Measurements from ENCODE around the gene MEA1.

MEA1 gene

DNA sequence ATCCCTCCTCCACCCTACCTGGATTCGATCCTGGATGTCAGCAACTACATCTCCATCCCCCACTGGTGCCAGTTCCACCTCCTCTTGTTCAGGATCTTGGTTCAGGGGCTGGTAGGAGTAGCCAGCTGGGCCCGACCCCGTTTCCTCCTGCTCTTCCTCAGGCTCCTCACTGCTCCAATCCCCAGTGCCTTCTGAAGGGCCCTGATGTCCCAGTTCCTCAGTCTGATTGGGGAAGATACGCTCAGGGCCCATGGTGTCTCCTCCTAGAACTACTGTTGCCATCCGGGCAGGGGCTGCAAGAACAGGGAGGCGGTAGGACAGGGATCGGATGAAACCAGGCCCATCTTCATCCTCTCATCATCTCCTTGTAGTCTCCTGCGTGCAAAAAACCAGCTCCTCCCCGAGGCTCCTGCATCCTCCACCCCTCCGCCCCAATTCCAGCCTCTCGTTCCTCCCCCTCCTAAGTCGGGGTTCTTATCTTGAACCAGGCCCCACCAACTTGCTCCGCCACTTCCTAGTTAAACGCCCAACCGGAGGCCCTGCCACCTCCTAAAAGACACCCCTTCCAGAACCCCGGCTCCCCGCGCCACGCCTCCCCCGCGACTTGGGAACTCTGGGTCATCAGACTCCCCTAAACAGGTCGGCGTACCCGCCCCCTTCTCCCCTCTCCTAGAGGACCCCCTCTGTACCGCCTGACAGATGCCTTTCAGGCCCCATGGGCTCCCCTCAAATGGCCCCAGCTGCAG lies 476 bp downstream of the MEA1 start:
- Histone ChIP-seq H4K91ac (ENCODE audit: low read depth, low read length) (no peak overlapping the region), H4K8ac (ENCODE audit: low read depth, low read length) (peak overlapping the region; percentile 40), H3K9ac (ENCODE audit: low read length) (peak overlapping the region; percentile 75), H3K18ac (ENCODE audit: low read length) (no peak overlapping the region), H3K79me1 (ENCODE audit: low read length) (peaks cover 5% of the 10 kb centered on the region), H3K4ac (ENCODE audit: low read depth, low read length) (peak overlapping the region; percentile 48), H3K14ac (ENCODE audit: low read length) (peak overlapping the region; percentile 50), H3K79me2 (ENCODE audit: control insufficient read depth, insufficient read depth, low read length, poor library complexity) (peaks cover 6% of the 10 kb centered on the region), H3K4me1 (ENCODE audit: control insufficient read depth in 1 of 2, insufficient read depth in 2 of 2, low read length in 2 of 2) (peaks cover 6 to 11% of the 10 kb centered on the region in 2 experiments), H3K27me3 (ENCODE audit: insufficient read depth, low read length) (no peaks in the 10 kb centered on the region), H2BK12ac (ENCODE audit: low read length) (no peak overlapping the region), H2AK5ac (ENCODE audit: low read length) (no peak overlapping the region), H3K4me2 (ENCODE audit: low read length) (peak overlapping the region; percentile 60), H3K9me3 (ENCODE audit: insufficient read depth, low read depth, low read length) (no peaks in the 10 kb centered on the region), H3K27ac (ENCODE audit: low read depth, low read length) (no peak overlapping the region), H3K4me3 (ENCODE audit: low read depth, low read length) (peak overlapping the region; percentile 78), H4K12ac (ENCODE audit: low read depth, low read length) (no peak overlapping the region), H2BK5ac (ENCODE audit: low read depth, low read length, poor library complexity) (no peak overlapping the region), H2AFZ (ENCODE audit: insufficient read depth, low read length, poor library complexity) (peak overlapping the region; percentile 8), H2BK120ac (ENCODE audit: insufficient read depth, low read length, poor library complexity) (no peak overlapping the region), H3K36me3 (ENCODE audit: control insufficient read depth in 1 of 2, insufficient read depth in 2 of 2, low read length in 2 of 2) (peaks cover 53 to 54% of the 10 kb centered on the region in 2 experiments), H3K23ac (ENCODE audit: low read length) (no peak overlapping the region)
- peak in 1 of 2 donors; percentile 16 for DNase-seq
- WGBS (ENCODE audit: extremely low coverage, insufficient coverage, insufficient read length) = no CpG with 5 or more reads among the region's 25 CpGs

GRCh38 chr6:43012364-43012763 lies 1.4 kb downstream of the MEA1 start:
- H3K4ac ChIP-seq (ENCODE audit: low read depth, low read length) = peak overlapping the region; percentile 39
- H2BK5ac ChIP-seq (ENCODE audit: low read depth, low read length, poor library complexity) = no peak overlapping the region
- H4K12ac ChIP-seq (ENCODE audit: low read depth, low read length) = no peak overlapping the region
- H2BK120ac ChIP-seq (ENCODE audit: insufficient read depth, low read length, poor library complexity) = no peak overlapping the region
- H3K9ac ChIP-seq (ENCODE audit: low read length) = no peak overlapping the region
- no peak overlapping the region for H3K27ac ChIP-seq (ENCODE audit: low read depth, low read length)
- no peak overlapping the region for H2AFZ ChIP-seq (ENCODE audit: insufficient read depth, low read length, poor library complexity)
- H3K79me2 ChIP-seq (ENCODE audit: control insufficient read depth, insufficient read depth, low read length, poor library complexity) = peaks cover 6% of the 10 kb centered on the region
- no peak overlapping the region for H3K14ac ChIP-seq (ENCODE audit: low read length)
- no peak for DNase-seq
- no peak overlapping the region for H2AK5ac ChIP-seq (ENCODE audit: low read length)
- H3K18ac ChIP-seq (ENCODE audit: low read length) = no peak overlapping the region
- WGBS (ENCODE audit: extremely low coverage, insufficient coverage, insufficient read length) = no CpG with 5 or more reads among the region's 6 CpGs
- no peaks in the 10 kb centered on the region for H3K27me3 ChIP-seq (ENCODE audit: insufficient read depth, low read length)
- H3K4me1 ChIP-seq (ENCODE audit: control insufficient read depth in 1 of 2, insufficient read depth in 2 of 2, low read length in 2 of 2) = peaks cover 6 to 11% of the 10 kb centered on the region in 2 experiments
- H4K91ac ChIP-seq (ENCODE audit: low read depth, low read length) = no peak overlapping the region
- H3K79me1 ChIP-seq (ENCODE audit: low read length) = peaks cover 5% of the 10 kb centered on the region
- no peaks in the 10 kb centered on the region for H3K9me3 ChIP-seq (ENCODE audit: insufficient read depth, low read depth, low read length)
- H4K8ac ChIP-seq (ENCODE audit: low read depth, low read length) = no peak overlapping the region
- peaks cover 53 to 54% of the 10 kb centered on the region in 2 experiments for H3K36me3 ChIP-seq (ENCODE audit: control insufficient read depth in 1 of 2, insufficient read depth in 2 of 2, low read length in 2 of 2)
- H2BK12ac ChIP-seq (ENCODE audit: low read length) = no peak overlapping the region
- H3K4me2 ChIP-seq (ENCODE audit: low read length) = no peak overlapping the region
- H3K4me3 ChIP-seq (ENCODE audit: low read depth, low read length) = no peak overlapping the region
- no peak overlapping the region for H3K23ac ChIP-seq (ENCODE audit: low read length)

- Histone ChIP-seq H3K4me1 (ENCODE audit: control insufficient read depth in 1 of 2, insufficient read depth in 2 of 2, low read length in 2 of 2) (peaks cover 6 to 11% of the 10 kb centered on the region in 2 experiments), H3K9ac (ENCODE audit: low read length) (no peak overlapping the region), H3K23ac (ENCODE audit: low read length) (no peak overlapping the region), H3K4me3 (ENCODE audit: low read depth, low read length) (no peak overlapping the region), H3K4ac (ENCODE audit: low read depth, low read length) (no peak overlapping the region), H2BK12ac (ENCODE audit: low read length) (no peak overlapping the region), H3K9me3 (ENCODE audit: insufficient read depth, low read depth, low read length) (no peaks in the 10 kb centered on the region), H3K27ac (ENCODE audit: low read depth, low read length) (no peak overlapping the region), H3K36me3 (ENCODE audit: control insufficient read depth in 1 of 2, insufficient read depth in 2 of 2, low read length in 2 of 2) (peaks cover 57 to 59% of the 10 kb centered on the region in 2 experiments), H3K4me2 (ENCODE audit: low read length) (no peak overlapping the region), H2AFZ (ENCODE audit: insufficient read depth, low read length, poor library complexity) (no peak overlapping the region), H3K79me1 (ENCODE audit: low read length) (peaks cover 5% of the 10 kb centered on the region), H2AK5ac (ENCODE audit: low read length) (no peak overlapping the region), H3K14ac (ENCODE audit: low read length) (no peak overlapping the region), H2BK120ac (ENCODE audit: insufficient read depth, low read length, poor library complexity) (no peak overlapping the region), H2BK5ac (ENCODE audit: low read depth, low read length, poor library complexity) (no peak overlapping the region), H4K8ac (ENCODE audit: low read depth, low read length) (no peak overlapping the region), H3K18ac (ENCODE audit: low read length) (no peak overlapping the region), H4K12ac (ENCODE audit: low read depth, low read length) (no peak overlapping the region), H4K91ac (ENCODE audit: low read depth, low read length) (no peak overlapping the region), H3K79me2 (ENCODE audit: control insufficient read depth, insufficient read depth, low read length, poor library complexity) (peaks cover 6% of the 10 kb centered on the region), H3K27me3 (ENCODE audit: insufficient read depth, low read length) (no peaks in the 10 kb centered on the region)
- WGBS (ENCODE audit: extremely low coverage, insufficient coverage, insufficient read length) = no CpG with 5 or more reads among the region's 6 CpGs
- no peak for DNase-seq
Measured at GRCh38 chr6:43011207-43011606, 2.5 kb downstream of the MEA1 start.

DNA sequence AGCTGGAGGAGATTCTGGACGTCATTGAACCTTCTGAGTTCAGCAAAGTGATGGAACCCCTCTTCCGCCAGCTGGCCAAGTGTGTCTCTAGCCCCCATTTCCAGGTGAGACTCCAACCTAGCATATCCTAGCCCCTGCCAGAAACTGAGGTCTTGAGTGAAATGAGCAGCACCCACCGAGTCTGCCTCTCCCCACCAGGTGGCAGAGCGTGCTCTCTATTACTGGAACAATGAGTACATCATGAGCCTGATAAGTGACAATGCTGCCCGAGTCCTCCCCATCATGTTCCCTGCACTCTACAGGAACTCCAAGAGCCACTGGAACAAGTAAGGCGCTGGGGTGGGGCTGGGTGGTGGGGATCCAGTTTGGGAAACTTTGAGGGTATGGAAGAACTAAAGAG lies 4.6 kb downstream of the MEA1 start:
- peak; percentile 46 to 53 for DNase-seq
- no CpG with 5 or more reads among the region's 6 CpGs for WGBS (ENCODE audit: extremely low coverage, insufficient coverage, insufficient read length)
- H3K9ac ChIP-seq (ENCODE audit: low read length) = no peak overlapping the region

More for the DNA sequence above, 4.6 kb downstream of the MEA1 start:
- no peak overlapping the region for H3K4ac ChIP-seq (ENCODE audit: low read depth, low read length)
- peaks cover under 1% of the 10 kb centered on the region for H3K79me1 ChIP-seq (ENCODE audit: low read length)
- H2BK120ac ChIP-seq (ENCODE audit: insufficient read depth, low read length, poor library complexity) = no peak overlapping the region
- no peak overlapping the region for H4K12ac ChIP-seq (ENCODE audit: low read depth, low read length)
- H3K4me3 ChIP-seq (ENCODE audit: low read depth, low read length) = no peak overlapping the region
- peaks cover 6 to 8% of the 10 kb centered on the region in 2 experiments for H3K4me1 ChIP-seq (ENCODE audit: control insufficient read depth in 1 of 2, insufficient read depth in 2 of 2, low read length in 2 of 2)
- H2BK5ac ChIP-seq (ENCODE audit: low read depth, low read length, poor library complexity) = no peak overlapping the region
- H3K14ac ChIP-seq (ENCODE audit: low read length) = no peak overlapping the region
- H3K4me2 ChIP-seq (ENCODE audit: low read length) = no peak overlapping the region
- H2BK12ac ChIP-seq (ENCODE audit: low read length) = no peak overlapping the region
- H3K27me3 ChIP-seq (ENCODE audit: insufficient read depth, low read length) = no peaks in the 10 kb centered on the region
- no peaks in the 10 kb centered on the region for H3K9me3 ChIP-seq (ENCODE audit: insufficient read depth, low read depth, low read length)
- H3K27ac ChIP-seq (ENCODE audit: low read depth, low read length) = no peak overlapping the region
- no peak overlapping the region for H2AK5ac ChIP-seq (ENCODE audit: low read length)
- H3K23ac ChIP-seq (ENCODE audit: low read length) = no peak overlapping the region
- no peak overlapping the region for H3K18ac ChIP-seq (ENCODE audit: low read length)
- peaks cover 59 to 62% of the 10 kb centered on the region in 2 experiments for H3K36me3 ChIP-seq (ENCODE audit: control insufficient read depth in 1 of 2, insufficient read depth in 2 of 2, low read length in 2 of 2)
- peaks cover 4% of the 10 kb centered on the region for H3K79me2 ChIP-seq (ENCODE audit: control insufficient read depth, insufficient read depth, low read length, poor library complexity)
- no peak overlapping the region for H4K8ac ChIP-seq (ENCODE audit: low read depth, low read length)
- H2AFZ ChIP-seq (ENCODE audit: insufficient read depth, low read length, poor library complexity) = no peak overlapping the region
- no peak overlapping the region for H4K91ac ChIP-seq (ENCODE audit: low read depth, low read length)
